Measurements from ENCODE around the gene OR8K3. TPM values are rescaled to one million over a fixed set of nuclear protein-coding genes. Genes with fewer than 3 reads are reported as not detected.

The OR8K3 gene
- total and polyA plus RNA-seq, 2 donors from 2014 or later = not detected

DNA sequence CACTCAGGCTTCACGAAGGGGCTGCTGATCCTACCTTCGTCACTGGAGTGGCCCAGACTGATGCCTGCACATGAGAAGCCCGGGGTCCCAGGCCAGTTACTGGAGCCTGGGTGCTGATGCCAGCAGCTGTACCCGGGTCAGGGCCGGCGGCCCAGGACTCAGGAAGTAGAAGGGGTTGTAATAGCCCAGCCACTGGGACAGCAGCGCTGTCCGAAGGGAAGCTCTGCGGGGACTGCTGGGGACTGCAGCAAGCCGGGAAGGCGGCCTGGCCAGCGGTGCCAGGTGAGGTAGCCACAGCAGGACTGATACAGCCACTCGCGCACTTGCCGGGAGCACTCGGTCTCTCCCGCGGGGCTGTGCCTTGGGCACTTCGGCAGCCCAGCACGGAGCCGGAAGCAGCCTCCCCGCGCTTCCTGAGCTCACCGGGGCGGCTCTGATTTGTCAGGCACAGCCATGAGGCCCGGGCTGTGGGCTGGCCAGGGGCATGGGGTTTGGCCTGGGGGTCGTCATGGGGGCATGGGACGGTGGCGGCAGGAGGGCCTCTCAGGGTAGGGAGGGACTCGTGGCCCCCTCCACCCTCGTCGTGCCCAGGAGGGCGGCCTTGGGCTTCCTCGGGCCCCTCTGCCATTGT lies 17.0 kb downstream of the OR8K3 start:
- H3K4me3 ChIP-seq (ENCODE audit: low read length in 3 of 3) = no peak overlapping the region
- TF ChIP-seq, protein P1, sequence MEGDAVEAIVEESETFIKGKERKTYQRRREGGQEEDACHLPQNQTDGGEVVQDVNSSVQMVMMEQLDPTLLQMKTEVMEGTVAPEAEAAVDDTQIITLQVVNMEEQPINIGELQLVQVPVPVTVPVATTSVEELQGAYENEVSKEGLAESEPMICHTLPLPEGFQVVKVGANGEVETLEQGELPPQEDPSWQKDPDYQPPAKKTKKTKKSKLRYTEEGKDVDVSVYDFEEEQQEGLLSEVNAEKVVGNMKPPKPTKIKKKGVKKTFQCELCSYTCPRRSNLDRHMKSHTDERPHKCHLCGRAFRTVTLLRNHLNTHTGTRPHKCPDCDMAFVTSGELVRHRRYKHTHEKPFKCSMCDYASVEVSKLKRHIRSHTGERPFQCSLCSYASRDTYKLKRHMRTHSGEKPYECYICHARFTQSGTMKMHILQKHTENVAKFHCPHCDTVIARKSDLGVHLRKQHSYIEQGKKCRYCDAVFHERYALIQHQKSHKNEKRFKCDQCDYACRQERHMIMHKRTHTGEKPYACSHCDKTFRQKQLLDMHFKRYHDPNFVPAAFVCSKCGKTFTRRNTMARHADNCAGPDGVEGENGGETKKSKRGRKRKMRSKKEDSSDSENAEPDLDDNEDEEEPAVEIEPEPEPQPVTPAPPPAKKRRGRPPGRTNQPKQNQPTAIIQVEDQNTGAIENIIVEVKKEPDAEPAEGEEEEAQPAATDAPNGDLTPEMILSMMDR (IDR thresholded peaks at IDR 0.05; ENCODE audit: borderline replicate concordance, extremely low read depth, insufficient read depth) = no peak
- no peaks in the 10 kb centered on the region for H3K4me1 ChIP-seq (ENCODE audit: control insufficient read depth in 2 of 3, insufficient read depth in 2 of 3, low read depth in 1 of 3, low read length in 3 of 3)
- H3K36me3 ChIP-seq (ENCODE audit: control insufficient read depth in 2 of 3, insufficient read depth in 3 of 3, low read length in 3 of 3) = no peaks in the 10 kb centered on the region
- H3K27me3 ChIP-seq (ENCODE audit: control insufficient read depth, insufficient read depth, low read length) = no peaks in the 10 kb centered on the region
- no peak overlapping the region for H3K9ac ChIP-seq (ENCODE audit: low read length in 3 of 3)
- DNase-seq (peak in 1 of 5 donors; percentile 67), FAIRE-seq (no peak)
- intact Hi-C loops (cut with DNase I) = no loop called here
- H3K9me3 ChIP-seq (ENCODE audit: control insufficient read depth in 2 of 3, insufficient read depth in 1 of 3, low read length in 3 of 3) = no peaks in the 10 kb centered on the region
- no peak overlapping the region for H3K27ac ChIP-seq (ENCODE audit: low read depth in 2 of 2, low read length in 2 of 2)

DNA sequence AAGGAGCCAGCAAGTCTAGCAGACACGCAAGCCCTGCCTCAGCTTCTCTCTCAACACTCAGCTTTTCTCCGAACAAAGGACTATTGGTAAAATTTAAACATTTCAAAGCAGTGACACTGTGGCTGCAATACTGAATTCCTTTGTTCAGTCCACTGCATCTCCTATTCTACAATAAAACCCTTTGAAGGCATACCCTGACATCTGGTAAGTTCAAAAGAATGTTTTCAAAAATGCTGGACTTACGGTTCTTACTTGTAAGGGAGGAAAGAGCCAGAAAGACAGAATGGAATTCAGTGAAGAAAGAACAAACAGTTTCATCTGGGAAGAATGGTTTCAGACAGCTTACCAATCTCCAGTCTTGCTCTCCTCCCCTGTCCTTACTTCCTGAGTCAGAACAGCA lies 18.2 kb downstream of the OR8K3 start:
- no peaks in the 10 kb centered on the region for H3K36me3 ChIP-seq (ENCODE audit: control insufficient read depth in 2 of 3, insufficient read depth in 3 of 3, low read length in 3 of 3)
- no peaks in the 10 kb centered on the region for H3K27me3 ChIP-seq (ENCODE audit: control insufficient read depth, insufficient read depth, low read length)
- H3K9me3 ChIP-seq (ENCODE audit: control insufficient read depth in 2 of 3, insufficient read depth in 1 of 3, low read length in 3 of 3) = no peaks in the 10 kb centered on the region
- no peak overlapping the region for H3K27ac ChIP-seq (ENCODE audit: low read depth in 2 of 2, low read length in 2 of 2)
- no peaks in the 10 kb centered on the region for H3K4me1 ChIP-seq (ENCODE audit: control insufficient read depth in 2 of 3, insufficient read depth in 2 of 3, low read depth in 1 of 3, low read length in 3 of 3)
- no peak overlapping the region for H3K4me3 ChIP-seq (ENCODE audit: low read length in 3 of 3)
- TF ChIP-seq, protein P1 (IDR thresholded peaks at IDR 0.05; ENCODE audit: borderline replicate concordance, extremely low read depth, insufficient read depth) = no peak
- intact Hi-C loops (cut with DNase I) = no loop called here
- FAIRE-seq = no peak
- DNase-seq = no peak
- H3K9ac ChIP-seq (ENCODE audit: low read length in 3 of 3) = no peak overlapping the region

DNA sequence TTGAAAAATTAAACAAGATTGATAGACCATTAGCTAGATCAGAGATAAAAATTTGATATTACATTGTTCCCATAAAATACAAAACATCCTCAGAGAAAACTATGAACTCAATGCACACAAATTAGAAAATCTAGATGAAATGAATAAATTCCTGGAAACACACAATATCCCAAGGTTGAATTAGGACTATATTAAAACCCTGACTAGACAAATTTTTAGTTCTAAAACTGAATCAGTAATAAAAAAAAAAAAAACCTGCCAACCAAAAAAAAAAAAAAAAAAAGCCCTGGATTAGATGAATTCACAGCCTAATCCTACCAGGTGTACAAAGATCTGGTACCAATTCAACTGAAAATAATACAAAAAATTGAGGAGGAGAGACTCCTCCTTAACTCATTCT lies 25.3 kb downstream of the OR8K3 start:
- no peak overlapping the region for H3K27ac ChIP-seq (ENCODE audit: low read depth in 2 of 2, low read length in 2 of 2)
- intact Hi-C loops (cut with DNase I) = no loop called here
- no peaks in the 10 kb centered on the region for H3K9me3 ChIP-seq (ENCODE audit: control insufficient read depth in 2 of 3, insufficient read depth in 1 of 3, low read length in 3 of 3)
- no peak for FAIRE-seq
- H3K27me3 ChIP-seq (ENCODE audit: control insufficient read depth, insufficient read depth, low read length) = no peaks in the 10 kb centered on the region
- H3K36me3 ChIP-seq (ENCODE audit: control insufficient read depth in 2 of 3, insufficient read depth in 3 of 3, low read length in 3 of 3) = no peaks in the 10 kb centered on the region
- H3K9ac ChIP-seq (ENCODE audit: low read length in 3 of 3) = no peak overlapping the region
- TF ChIP-seq, protein P1 (IDR thresholded peaks at IDR 0.05; ENCODE audit: borderline replicate concordance, extremely low read depth, insufficient read depth) = no peak
- H3K4me1 ChIP-seq (ENCODE audit: control insufficient read depth in 2 of 3, insufficient read depth in 2 of 3, low read depth in 1 of 3, low read length in 3 of 3) = no peaks in the 10 kb centered on the region
- H3K4me3 ChIP-seq (ENCODE audit: low read length in 3 of 3) = no peak overlapping the region
- DNase-seq = no peak

DNA sequence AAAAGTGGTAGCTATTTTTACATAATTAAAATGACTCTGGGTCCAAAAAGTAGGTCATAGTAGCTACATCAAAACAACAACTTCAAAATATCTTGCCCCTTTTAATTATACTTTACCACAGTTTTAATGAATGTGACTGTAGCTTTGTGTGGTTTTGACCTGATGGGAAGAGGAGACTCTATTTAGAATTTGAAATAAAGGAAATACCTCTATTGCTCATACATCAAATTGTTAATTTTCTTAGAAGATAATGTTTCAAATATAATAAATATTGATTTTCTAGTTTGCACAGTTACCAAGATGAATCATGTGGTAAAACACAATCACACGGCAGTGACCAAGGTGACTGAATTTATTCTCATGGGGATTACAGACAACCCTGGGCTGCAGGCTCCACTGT lies 30.8 kb downstream of the OR8K3 start, which contains the start of gene OR8K1:
Gene OR8K1, plus strand, starts transcription at position 301 of the 400 bp plus-strand sequence. Its CDS starts 0 bp downstream, at position 301.
- intact Hi-C loops (cut with DNase I) = no loop called here
- Histone ChIP-seq H3K4me1 (ENCODE audit: control insufficient read depth in 2 of 3, insufficient read depth in 2 of 3, low read depth in 1 of 3, low read length in 3 of 3) (no peaks in the 10 kb centered on the region), H3K27ac (ENCODE audit: low read depth in 2 of 2, low read length in 2 of 2) (no peak within 1 kb of the TSS), H3K9ac (ENCODE audit: low read length in 3 of 3) (no peak within 1 kb of the TSS), H3K4me3 (ENCODE audit: low read length in 3 of 3) (no peak within 1 kb of the TSS), H3K36me3 (ENCODE audit: control insufficient read depth in 2 of 3, insufficient read depth in 3 of 3, low read length in 3 of 3) (no peaks in the 10 kb centered on the region), H3K9me3 (ENCODE audit: control insufficient read depth in 2 of 3, insufficient read depth in 1 of 3, low read length in 3 of 3) (no peaks in the 10 kb centered on the region), H3K27me3 (ENCODE audit: control insufficient read depth, insufficient read depth, low read length) (no peaks in the 10 kb centered on the region)
- FAIRE-seq (peak; percentile 17), DNase-seq (no peak)
- TF ChIP-seq, protein P1 (IDR thresholded peaks at IDR 0.05; ENCODE audit: borderline replicate concordance, extremely low read depth, insufficient read depth) = no peak
